ENCODE data around the gene AHI1. TPM values are rescaled to one million over a fixed set of nuclear protein-coding genes. Genes with fewer than 3 reads are reported as not detected.

The AHI1 gene
- total and polyA plus RNA-seq, 2 of the 13 experiments (the other 11 are each of a cell fraction or from before 2014, with no cell fraction given) = 7.2 to 18.6 TPM

DNA sequence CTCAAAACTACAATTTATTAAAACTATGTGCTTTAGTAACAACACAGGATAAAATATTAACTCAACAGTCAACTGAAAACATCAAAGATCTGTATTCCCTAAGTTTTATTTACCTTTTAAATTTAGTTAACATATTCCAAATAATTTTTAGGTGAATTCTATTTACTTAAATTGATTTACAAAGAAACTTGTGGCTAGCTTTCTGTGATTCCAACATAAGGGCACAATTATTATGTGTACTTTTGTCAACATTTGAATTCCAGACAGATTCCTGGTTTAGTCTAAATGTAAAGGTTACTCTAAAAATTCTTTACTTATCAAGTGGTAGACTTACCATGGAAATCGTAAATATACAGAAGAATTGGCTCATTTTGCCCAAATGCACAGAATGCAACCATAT is 70.7 kb downstream of the AHI1 start (continued):
- TF ChIP-seq, protein P1, sequence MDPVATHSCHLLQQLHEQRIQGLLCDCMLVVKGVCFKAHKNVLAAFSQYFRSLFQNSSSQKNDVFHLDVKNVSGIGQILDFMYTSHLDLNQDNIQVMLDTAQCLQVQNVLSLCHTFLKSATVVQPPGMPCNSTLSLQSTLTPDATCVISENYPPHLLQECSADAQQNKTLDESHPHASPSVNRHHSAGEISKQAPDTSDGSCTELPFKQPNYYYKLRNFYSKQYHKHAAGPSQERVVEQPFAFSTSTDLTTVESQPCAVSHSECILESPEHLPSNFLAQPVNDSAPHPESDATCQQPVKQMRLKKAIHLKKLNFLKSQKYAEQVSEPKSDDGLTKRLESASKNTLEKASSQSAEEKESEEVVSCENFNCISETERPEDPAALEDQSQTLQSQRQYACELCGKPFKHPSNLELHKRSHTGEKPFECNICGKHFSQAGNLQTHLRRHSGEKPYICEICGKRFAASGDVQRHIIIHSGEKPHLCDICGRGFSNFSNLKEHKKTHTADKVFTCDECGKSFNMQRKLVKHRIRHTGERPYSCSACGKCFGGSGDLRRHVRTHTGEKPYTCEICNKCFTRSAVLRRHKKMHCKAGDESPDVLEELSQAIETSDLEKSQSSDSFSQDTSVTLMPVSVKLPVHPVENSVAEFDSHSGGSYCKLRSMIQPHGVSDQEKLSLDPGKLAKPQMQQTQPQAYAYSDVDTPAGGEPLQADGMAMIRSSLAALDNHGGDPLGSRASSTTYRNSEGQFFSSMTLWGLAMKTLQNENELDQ (CRISPR knock-in tag; IDR thresholded peaks at IDR 0.05; ENCODE audit: borderline replicate concordance) = no peak
- TF ChIP-seq GTF3A (CRISPR knock-in tag; conservative IDR thresholded peaks at IDR 0.05) = no peak
- TF ChIP-seq HDAC1 (CRISPR knock-in tag; IDR thresholded peaks at IDR 0.05) = no peak
- TF ChIP-seq, protein P2, sequence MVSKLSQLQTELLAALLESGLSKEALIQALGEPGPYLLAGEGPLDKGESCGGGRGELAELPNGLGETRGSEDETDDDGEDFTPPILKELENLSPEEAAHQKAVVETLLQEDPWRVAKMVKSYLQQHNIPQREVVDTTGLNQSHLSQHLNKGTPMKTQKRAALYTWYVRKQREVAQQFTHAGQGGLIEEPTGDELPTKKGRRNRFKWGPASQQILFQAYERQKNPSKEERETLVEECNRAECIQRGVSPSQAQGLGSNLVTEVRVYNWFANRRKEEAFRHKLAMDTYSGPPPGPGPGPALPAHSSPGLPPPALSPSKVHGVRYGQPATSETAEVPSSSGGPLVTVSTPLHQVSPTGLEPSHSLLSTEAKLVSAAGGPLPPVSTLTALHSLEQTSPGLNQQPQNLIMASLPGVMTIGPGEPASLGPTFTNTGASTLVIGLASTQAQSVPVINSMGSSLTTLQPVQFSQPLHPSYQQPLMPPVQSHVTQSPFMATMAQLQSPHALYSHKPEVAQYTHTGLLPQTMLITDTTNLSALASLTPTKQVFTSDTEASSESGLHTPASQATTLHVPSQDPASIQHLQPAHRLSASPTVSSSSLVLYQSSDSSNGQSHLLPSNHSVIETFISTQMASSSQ (IDR thresholded peaks at IDR 0.05; ENCODE audit: low read depth) = no peak; the same call in 1 of the 2 replicates
- TF ChIP-seq, protein P2 (CRISPR knock-in tag; IDR thresholded peaks at IDR 0.05; ENCODE audit: borderline replicate concordance) = peak; percentile 52; the same call in 1 of the 2 replicates
- TF ChIP-seq HNF4A (CRISPR knock-in tag; IDR thresholded peaks at IDR 0.05) = no peak
- no peak for TF ChIP-seq ZNF441 (CRISPR knock-in tag; IDR thresholded peaks at IDR 0.05; ENCODE audit: borderline replicate concordance)
- TF ChIP-seq, protein P3, sequence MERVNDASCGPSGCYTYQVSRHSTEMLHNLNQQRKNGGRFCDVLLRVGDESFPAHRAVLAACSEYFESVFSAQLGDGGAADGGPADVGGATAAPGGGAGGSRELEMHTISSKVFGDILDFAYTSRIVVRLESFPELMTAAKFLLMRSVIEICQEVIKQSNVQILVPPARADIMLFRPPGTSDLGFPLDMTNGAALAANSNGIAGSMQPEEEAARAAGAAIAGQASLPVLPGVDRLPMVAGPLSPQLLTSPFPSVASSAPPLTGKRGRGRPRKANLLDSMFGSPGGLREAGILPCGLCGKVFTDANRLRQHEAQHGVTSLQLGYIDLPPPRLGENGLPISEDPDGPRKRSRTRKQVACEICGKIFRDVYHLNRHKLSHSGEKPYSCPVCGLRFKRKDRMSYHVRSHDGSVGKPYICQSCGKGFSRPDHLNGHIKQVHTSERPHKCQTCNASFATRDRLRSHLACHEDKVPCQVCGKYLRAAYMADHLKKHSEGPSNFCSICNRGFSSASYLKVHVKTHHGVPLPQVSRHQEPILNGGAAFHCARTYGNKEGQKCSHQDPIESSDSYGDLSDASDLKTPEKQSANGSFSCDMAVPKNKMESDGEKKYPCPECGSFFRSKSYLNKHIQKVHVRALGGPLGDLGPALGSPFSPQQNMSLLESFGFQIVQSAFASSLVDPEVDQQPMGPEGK (CRISPR knock-in tag; IDR thresholded peaks at IDR 0.05) = no peak
- TF ChIP-seq, protein P4, sequence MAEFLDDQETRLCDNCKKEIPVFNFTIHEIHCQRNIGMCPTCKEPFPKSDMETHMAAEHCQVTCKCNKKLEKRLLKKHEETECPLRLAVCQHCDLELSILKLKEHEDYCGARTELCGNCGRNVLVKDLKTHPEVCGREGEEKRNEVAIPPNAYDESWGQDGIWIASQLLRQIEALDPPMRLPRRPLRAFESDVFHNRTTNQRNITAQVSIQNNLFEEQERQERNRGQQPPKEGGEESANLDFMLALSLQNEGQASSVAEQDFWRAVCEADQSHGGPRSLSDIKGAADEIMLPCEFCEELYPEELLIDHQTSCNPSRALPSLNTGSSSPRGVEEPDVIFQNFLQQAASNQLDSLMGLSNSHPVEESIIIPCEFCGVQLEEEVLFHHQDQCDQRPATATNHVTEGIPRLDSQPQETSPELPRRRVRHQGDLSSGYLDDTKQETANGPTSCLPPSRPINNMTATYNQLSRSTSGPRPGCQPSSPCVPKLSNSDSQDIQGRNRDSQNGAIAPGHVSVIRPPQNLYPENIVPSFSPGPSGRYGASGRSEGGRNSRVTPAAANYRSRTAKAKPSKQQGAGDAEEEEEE (CRISPR knock-in tag; IDR thresholded peaks at IDR 0.05; ENCODE audit: borderline replicate concordance) = no peak
- TF ChIP-seq, protein P5, sequence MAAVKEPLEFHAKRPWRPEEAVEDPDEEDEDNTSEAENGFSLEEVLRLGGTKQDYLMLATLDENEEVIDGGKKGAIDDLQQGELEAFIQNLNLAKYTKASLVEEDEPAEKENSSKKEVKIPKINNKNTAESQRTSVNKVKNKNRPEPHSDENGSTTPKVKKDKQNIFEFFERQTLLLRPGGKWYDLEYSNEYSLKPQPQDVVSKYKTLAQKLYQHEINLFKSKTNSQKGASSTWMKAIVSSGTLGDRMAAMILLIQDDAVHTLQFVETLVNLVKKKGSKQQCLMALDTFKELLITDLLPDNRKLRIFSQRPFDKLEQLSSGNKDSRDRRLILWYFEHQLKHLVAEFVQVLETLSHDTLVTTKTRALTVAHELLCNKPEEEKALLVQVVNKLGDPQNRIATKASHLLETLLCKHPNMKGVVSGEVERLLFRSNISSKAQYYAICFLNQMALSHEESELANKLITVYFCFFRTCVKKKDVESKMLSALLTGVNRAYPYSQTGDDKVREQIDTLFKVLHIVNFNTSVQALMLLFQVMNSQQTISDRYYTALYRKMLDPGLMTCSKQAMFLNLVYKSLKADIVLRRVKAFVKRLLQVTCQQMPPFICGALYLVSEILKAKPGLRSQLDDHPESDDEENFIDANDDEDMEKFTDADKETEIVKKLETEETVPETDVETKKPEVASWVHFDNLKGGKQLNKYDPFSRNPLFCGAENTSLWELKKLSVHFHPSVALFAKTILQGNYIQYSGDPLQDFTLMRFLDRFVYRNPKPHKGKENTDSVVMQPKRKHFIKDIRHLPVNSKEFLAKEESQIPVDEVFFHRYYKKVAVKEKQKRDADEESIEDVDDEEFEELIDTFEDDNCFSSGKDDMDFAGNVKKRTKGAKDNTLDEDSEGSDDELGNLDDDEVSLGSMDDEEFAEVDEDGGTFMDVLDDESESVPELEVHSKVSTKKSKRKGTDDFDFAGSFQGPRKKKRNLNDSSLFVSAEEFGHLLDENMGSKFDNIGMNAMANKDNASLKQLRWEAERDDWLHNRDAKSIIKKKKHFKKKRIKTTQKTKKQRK (IDR thresholded peaks at IDR 0.05; ENCODE audit: low read length) = no peak
- TF ChIP-seq U2AF2 (IDR thresholded peaks at IDR 0.05; ENCODE audit: low read depth, low read length) = no peak
- peak; percentile 90 for TF ChIP-seq ISL2 (CRISPR knock-in tag; IDR thresholded peaks at IDR 0.05)
- no peak for TF ChIP-seq ZNF7 (CRISPR knock-in tag; IDR thresholded peaks at IDR 0.05)
- TF ChIP-seq, protein P6, sequence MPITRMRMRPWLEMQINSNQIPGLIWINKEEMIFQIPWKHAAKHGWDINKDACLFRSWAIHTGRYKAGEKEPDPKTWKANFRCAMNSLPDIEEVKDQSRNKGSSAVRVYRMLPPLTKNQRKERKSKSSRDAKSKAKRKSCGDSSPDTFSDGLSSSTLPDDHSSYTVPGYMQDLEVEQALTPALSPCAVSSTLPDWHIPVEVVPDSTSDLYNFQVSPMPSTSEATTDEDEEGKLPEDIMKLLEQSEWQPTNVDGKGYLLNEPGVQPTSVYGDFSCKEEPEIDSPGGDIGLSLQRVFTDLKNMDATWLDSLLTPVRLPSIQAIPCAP (CRISPR knock-in tag; IDR thresholded peaks at IDR 0.05; ENCODE audit: low read depth) = no peak
- TF ChIP-seq STAT5B (CRISPR knock-in tag; IDR thresholded peaks at IDR 0.05) = no peak
